Adipocyte (in vitro differentiated cells): ENCODE data around the gene SLMAP.
A peak's percentile ranks its signal among the peaks of the same experiment; 100 is the strongest.

Experiments used
- DNase-seq: peaks from one replicate; pipeline ENCODE4 v3.0.0-alpha.2; 2015; ENCODE audit warnings: low read depth
- H3K27me3 ChIP-seq: replicated peaks from 2 replicates; pipeline ENCODE4 v1.7.0; 2013; ENCODE audit warnings: mild to moderate bottlenecking, low read length, moderate library complexity; ENCODE audit not compliant: control insufficient read depth, insufficient read depth
- H3K36me3 ChIP-seq: 2 replicates; pipeline ENCODE4 v1.7.0; 2013; ENCODE audit warnings: low read length, mild to moderate bottlenecking, moderate library complexity; ENCODE audit not compliant: control insufficient read depth, insufficient read depth, severe bottlenecking
- H3K4me1 ChIP-seq: 2 replicates; pipeline ENCODE4 v1.7.0; 2013; ENCODE audit warnings: mild to moderate bottlenecking, low read length, moderate library complexity; ENCODE audit not compliant: control insufficient read depth, insufficient read depth
- H3K4me3 ChIP-seq: 2 replicates; pipeline ENCODE4 v1.7.0; 2013; ENCODE audit warnings: mild to moderate bottlenecking, low read length, moderate library complexity
- H3K9ac ChIP-seq: 2 replicates; pipeline ENCODE4 v1.7.0; 2013; ENCODE audit warnings: mild to moderate bottlenecking, low read length, moderate library complexity
- H3K9me3 ChIP-seq: 2 replicates; pipeline ENCODE4 v1.7.0; 2013; ENCODE audit warnings: mild to moderate bottlenecking, low read length, moderate library complexity; ENCODE audit not compliant: control insufficient read depth

SLMAP gene

GRCh38 chr3:57927916-57928315 lies 171.8 kb downstream of the SLMAP start:
- peak; percentile 75 for DNase-seq
- H3K36me3 ChIP-seq = peaks cover 5% of the 10 kb centered on the region
- H3K9me3 ChIP-seq = no peaks in the 10 kb centered on the region
- peaks cover 64% of the 10 kb centered on the region for H3K4me1 ChIP-seq
- no peaks in the 10 kb centered on the region for H3K27me3 ChIP-seq
- peak overlapping the region; percentile 60 for H3K4me3 ChIP-seq
- peak overlapping the region; percentile 77 for H3K9ac ChIP-seq

DNA sequence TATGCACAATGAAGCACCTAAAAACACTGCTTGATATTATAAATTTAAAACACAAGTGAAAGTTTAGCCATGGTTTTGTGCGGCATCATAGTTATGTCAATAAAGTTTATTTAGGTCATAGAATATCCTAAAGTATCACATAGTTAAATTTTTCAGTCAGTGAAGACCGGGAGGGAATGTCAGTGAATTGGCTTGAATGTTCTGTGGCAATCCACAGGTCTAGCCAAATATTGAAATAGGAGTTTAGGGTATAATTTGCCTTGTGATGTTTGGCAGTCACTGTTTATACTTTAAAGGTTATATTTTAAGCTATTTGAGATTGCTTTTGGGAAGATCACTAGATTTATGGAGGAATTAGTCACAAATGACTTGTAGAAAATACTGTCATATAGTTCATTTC lies 172.4 kb downstream of the SLMAP start:
- Histone ChIP-seq H3K4me1 (peaks cover 58% of the 10 kb centered on the region), H3K27me3 (no peaks in the 10 kb centered on the region), H3K9me3 (no peaks in the 10 kb centered on the region), H3K4me3 (peak overlapping the region; percentile 60), H3K36me3 (peaks cover 5% of the 10 kb centered on the region), H3K9ac (peak overlapping the region; percentile 77)
- DNase-seq = peak; percentile 43

GRCh38 chr3:57929988-57930387 lies 173.9 kb downstream of the SLMAP start:
- no peak overlapping the region for H3K9ac ChIP-seq
- no peak overlapping the region for H3K4me3 ChIP-seq
- H3K9me3 ChIP-seq = no peaks in the 10 kb centered on the region
- H3K36me3 ChIP-seq = peaks cover 5% of the 10 kb centered on the region
- H3K4me1 ChIP-seq = peaks cover 43% of the 10 kb centered on the region
- no peaks in the 10 kb centered on the region for H3K27me3 ChIP-seq
- no peak for DNase-seq

GRCh38 chr3:57933602-57934001 lies 177.5 kb downstream of the SLMAP start:
- Histone ChIP-seq H3K27me3 (no peaks in the 10 kb centered on the region), H3K36me3 (peaks cover 8% of the 10 kb centered on the region), H3K4me3 (no peak overlapping the region), H3K4me1 (peaks cover 12% of the 10 kb centered on the region), H3K9ac (no peak overlapping the region), H3K9me3 (no peaks in the 10 kb centered on the region)
- DNase-seq = no peak

GRCh38 chr3:57934373-57934772 lies 178.3 kb downstream of the SLMAP start:
- H3K4me1 ChIP-seq = peaks cover 5% of the 10 kb centered on the region
- no peaks in the 10 kb centered on the region for H3K9me3 ChIP-seq
- no peaks in the 10 kb centered on the region for H3K27me3 ChIP-seq
- peaks cover 8% of the 10 kb centered on the region for H3K36me3 ChIP-seq
- DNase-seq = no peak
- no peak overlapping the region for H3K9ac ChIP-seq
- H3K4me3 ChIP-seq = no peak overlapping the region

GRCh38 chr3:57935539-57935938 lies 179.4 kb downstream of the SLMAP start:
- H3K4me1 ChIP-seq = no peaks in the 10 kb centered on the region
- H3K27me3 ChIP-seq = no peaks in the 10 kb centered on the region
- H3K9me3 ChIP-seq = no peaks in the 10 kb centered on the region
- no peak overlapping the region for H3K4me3 ChIP-seq
- H3K36me3 ChIP-seq = peaks cover 8% of the 10 kb centered on the region
- no peak for DNase-seq
- H3K9ac ChIP-seq = no peak overlapping the region

- DNase-seq = no peak
- H3K4me1 ChIP-seq = peaks cover 3% of the 10 kb centered on the region
- H3K36me3 ChIP-seq = peaks cover 3% of the 10 kb centered on the region
- H3K9ac ChIP-seq = no peak overlapping the region
- H3K4me3 ChIP-seq = no peak overlapping the region
- no peaks in the 10 kb centered on the region for H3K9me3 ChIP-seq
- no peaks in the 10 kb centered on the region for H3K27me3 ChIP-seq
Observed at GRCh38 chr3:57937092-57937491, 181.0 kb downstream of the SLMAP start.

GRCh38 chr3:57939775-57940174 lies 183.7 kb downstream of the SLMAP start:
- Histone ChIP-seq H3K27me3 (no peaks in the 10 kb centered on the region), H3K4me1 (peaks cover 30% of the 10 kb centered on the region), H3K36me3 (peaks cover 3% of the 10 kb centered on the region), H3K9ac (no peak overlapping the region), H3K4me3 (no peak overlapping the region), H3K9me3 (no peaks in the 10 kb centered on the region)
- DNase-seq = no peak

- DNase-seq = peak; percentile 74
- H3K4me3 ChIP-seq = no peak overlapping the region
- peaks cover 31% of the 10 kb centered on the region for H3K4me1 ChIP-seq
Observed at GRCh38 chr3:57942388-57942787, 186.3 kb downstream of the SLMAP start.

DNA sequence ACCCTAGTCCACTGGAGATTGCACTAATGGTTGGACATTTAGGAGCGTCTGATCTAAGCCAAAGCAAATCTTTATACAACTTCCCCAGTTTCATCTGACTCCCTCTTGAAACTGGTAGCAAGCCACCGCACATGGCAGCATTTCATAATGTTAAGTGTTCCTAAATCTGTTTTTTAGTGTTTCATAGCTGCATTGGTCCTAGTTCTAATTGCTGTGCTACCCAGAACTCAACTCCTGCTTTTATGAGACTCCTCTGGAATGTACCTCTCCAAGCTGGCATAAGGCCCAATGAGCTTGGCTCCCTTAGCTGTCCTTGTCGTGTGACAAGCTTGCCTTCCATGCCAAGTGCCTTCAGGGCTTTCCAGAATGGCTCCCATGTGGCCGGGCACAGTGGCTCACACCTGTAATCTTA lies 186.8 kb downstream of the SLMAP start:
- no peaks in the 10 kb centered on the region for H3K9me3 ChIP-seq
- H3K27me3 ChIP-seq = no peaks in the 10 kb centered on the region
- H3K4me3 ChIP-seq = no peak overlapping the region
- peaks cover 31% of the 10 kb centered on the region for H3K4me1 ChIP-seq
- DNase-seq = peak; percentile 47
- no peak overlapping the region for H3K9ac ChIP-seq
- no peaks in the 10 kb centered on the region for H3K36me3 ChIP-seq

More at GRCh38 chr3:57942388-57942787, 186.3 kb downstream of the SLMAP start:
- Histone ChIP-seq H3K36me3 (no peaks in the 10 kb centered on the region), H3K27me3 (no peaks in the 10 kb centered on the region), H3K9me3 (no peaks in the 10 kb centered on the region), H3K9ac (no peak overlapping the region)

GRCh38 chr3:57943525-57944495 lies 187.7 kb downstream of the SLMAP start:
- Histone ChIP-seq H3K9me3 (no peaks in the 10 kb centered on the region), H3K4me3 (no peak overlapping the region), H3K36me3 (no peaks in the 10 kb centered on the region), H3K9ac (peak overlapping the region; percentile 55), H3K4me1 (peaks cover 31% of the 10 kb centered on the region), H3K27me3 (no peaks in the 10 kb centered on the region)
- DNase-seq = peak; percentile 51
